K562 (cell line): Measurements from ENCODE around the gene MDK. TPM values are rescaled to one million over a fixed set of nuclear protein-coding genes. Genes with fewer than 3 reads are reported as not detected.

ENCODE experiments used
- ATAC-seq: fragments of 200-7000 bp; cut with Tn5 transposase; 3 replicates; pipeline ENCODE4 v1.9.1; 2020; ENCODE audit warnings: moderate library complexity
- BruUV-seq: library from RNA; stranded (reverse); fragments of 400-500 nt; replicated peaks from 2 replicates; lab custom pipeline; 2021; lab: Mats Ljungman, UMichigan
- CTCF ChIA-PET: fragments of 300-600 bp; formaldehyde crosslinking; extraction: SDS; loops from one replicate; lab custom pipeline; 2021; ENCODE audit warnings: low intra/inter-chr PET ratio; lab: Yijun Ruan, JAX
- POLR2A ChIA-PET: fragments of 300-600, 350-650 bp; sonication (Branson Sonifier 250); formaldehyde crosslinking; extraction: SDS; loops from one replicate; lab custom pipeline; 2021; ENCODE audit warnings: antibody characterized with exemption, inconsistent platforms; lab: Yijun Ruan, JAX
- DNase-seq, 4 experiments: peaks; one replicate each; pipeline versions ENCODE4 v3.0.0 to v3.0.0-alpha.2; 2011 to 2018; ENCODE audit warnings: low spot score in 3 of 4, mixed read lengths in 3 of 4; ENCODE audit errors: extremely low read depth in 1 of 4
- FAIRE-seq: peaks from 2 replicates; lab custom pipeline; 2011; peaks lifted over from hg19 to GRCh38; lab: Jason Lieb, UNC
- H2AFZ ChIP-seq: 2 replicates; pipeline ENCODE4 v1.6.0; 2011; ENCODE audit warnings: low read depth, low read length, control low read depth, inconsistent platforms
- H3K27ac ChIP-seq: fragments of 200-600 bp; 3 replicates; pipeline ENCODE4 v1.8.0; 2011; ENCODE audit warnings: low read depth, mild to moderate bottlenecking, control low read depth, inconsistent platforms, low read length, moderate library complexity, mixed read lengths; ENCODE audit errors: extremely low read depth
- H3K27me3 ChIP-seq, 2 experiments: fragments of 300-600 bp in 1 of 2; 2 replicates in 1 of 2; 3 replicates in 1 of 2; pipeline versions ENCODE4 v1.6.0 to v1.8.0; 2011; ENCODE audit warnings: inconsistent platforms in 2 of 2, low read length in 2 of 2, mild to moderate bottlenecking in 1 of 2, mixed read lengths in 1 of 2, moderate library complexity in 1 of 2; ENCODE audit not compliant: control insufficient read depth in 2 of 2, insufficient read depth in 2 of 2
- H3K36me3 ChIP-seq: fragments of 300-600 bp; 3 replicates; pipeline ENCODE4 v1.8.0; 2011; ENCODE audit warnings: mild to moderate bottlenecking, low read length, inconsistent platforms; ENCODE audit not compliant: control insufficient read depth, insufficient read depth
- H3K4me1 ChIP-seq, 2 experiments: fragments of 200-600 bp in 1 of 2; replicated peaks in 1 of 2; 2 replicates in 1 of 2; 3 replicates in 1 of 2; pipeline versions ENCODE4 v1.5.1 to v1.8.0; 2011; ENCODE audit warnings: inconsistent platforms in 2 of 2, low read length in 2 of 2, mild to moderate bottlenecking in 1 of 2, mixed read lengths in 1 of 2, moderate library complexity in 1 of 2; ENCODE audit not compliant: control insufficient read depth in 2 of 2, insufficient read depth in 2 of 2
- H3K4me2 ChIP-seq: 2 replicates; pipeline ENCODE4 v1.6.1; 2011; ENCODE audit warnings: low read length, control low read depth, inconsistent platforms, mixed read lengths; ENCODE audit not compliant: insufficient read depth
- H3K4me3 ChIP-seq: fragments of 200-600 bp; sonication (generic), shearing (Covaris generic); 2 replicates; pipeline ENCODE4 v1.5.1; 2016; ENCODE audit warnings: control low read depth, inconsistent platforms
- H3K79me2 ChIP-seq: fragments of 200-600 bp; 3 replicates; pipeline ENCODE4 v1.8.0; 2011; ENCODE audit warnings: low read length, inconsistent platforms; ENCODE audit not compliant: control insufficient read depth, insufficient read depth
- H3K9ac ChIP-seq, 2 experiments: 2 replicates each; pipeline versions ENCODE4 v1.6.0 to v1.6.1; 2011; ENCODE audit warnings: low read depth in 2 of 2, low read length in 2 of 2, control low read depth in 1 of 2, inconsistent platforms in 1 of 2, mild to moderate bottlenecking in 1 of 2, mixed read lengths in 1 of 2; ENCODE audit not compliant: insufficient read depth in 1 of 2
- H3K9me1 ChIP-seq: one replicate; pipeline ENCODE4 v1.6.0; 2011; ENCODE audit warnings: inconsistent platforms, mild to moderate bottlenecking, low read length, moderate library complexity; ENCODE audit not compliant: control insufficient read depth, insufficient read depth
- H3K9me3 ChIP-seq: replicated peaks from 2 replicates; pipeline ENCODE4 v1.5.1; 2011; ENCODE audit warnings: low read depth, low read length, inconsistent platforms; ENCODE audit not compliant: control insufficient read depth, insufficient read depth
- H4K20me1 ChIP-seq: replicated peaks from 2 replicates; pipeline ENCODE4 v1.6.1; 2011; ENCODE audit warnings: low read length, inconsistent platforms, mixed read lengths; ENCODE audit not compliant: control insufficient read depth, insufficient read depth
- ARID3B ChIP-seq: fragments of 250-450 bp; sonication (Bioruptor Pico); IDR thresholded peaks from 2 replicates; pipeline ENCODE4 v1.4.0; 2020; ENCODE audit warnings: borderline replicate concordance
- CREBBP ChIP-seq: IDR thresholded peaks from one replicate; pipeline ENCODE4 v1.6.1; 2012; ENCODE audit warnings: low read depth, mild to moderate bottlenecking, control low read depth, inconsistent platforms, low read length
- E2F4 ChIP-seq: sonication (generic); formaldehyde crosslinking; IDR thresholded peaks from 2 replicates; pipeline ENCODE4 v1.8.0; 2022; ENCODE audit warnings: mild to moderate bottlenecking, low read depth, missing genetic modification reagents
- ELK3 ChIP-seq: fragments of 450-650 bp; formaldehyde crosslinking; IDR thresholded peaks from 2 replicates; pipeline ENCODE4 v1.4.0; 2020; ENCODE audit warnings: mild to moderate bottlenecking
- EZH2 ChIP-seq: IDR thresholded peaks from 2 replicates; pipeline ENCODE4 v1.6.1; 2012; ENCODE audit warnings: low read depth, mild to moderate bottlenecking, inconsistent platforms, low read length, borderline replicate concordance
- GTF3C2 ChIP-seq: IDR thresholded peaks from 3 replicates; pipeline ENCODE4 v1.6.1; 2011; ENCODE audit warnings: borderline replicate concordance, mild to moderate bottlenecking, moderate library complexity; ENCODE audit not compliant: insufficient read length; ENCODE audit errors: extremely low read depth
- MLX ChIP-seq, 2 experiments: fragments of 450-650 bp in 1 of 2; sonication (generic) in 1 of 2; formaldehyde crosslinking; conservative IDR thresholded peaks; 2 replicates each; pipeline versions ENCODE4 v1.4.0 to v1.8.1; 2020 to 2022; ENCODE audit warnings: mild to moderate bottlenecking in 1 of 2, missing genetic modification reagents in 1 of 2
- PHF21A ChIP-seq: fragments of 450-650 bp; IDR thresholded peaks from 2 replicates; pipeline ENCODE4 v1.6.1; 2017; ENCODE audit warnings: low read depth, borderline replicate concordance
- POLR2G ChIP-seq: fragments of 200-400 bp; formaldehyde crosslinking; IDR thresholded peaks from 2 replicates; pipeline ENCODE4 v1.6.1; 2017; ENCODE audit warnings: low read depth, mild to moderate bottlenecking, antibody characterized with exemption, low read length, moderate library complexity
- SETDB1 ChIP-seq: IDR thresholded peaks from one replicate; pipeline ENCODE4 v1.6.1; 2012; ENCODE audit warnings: low read length, control low read depth, inconsistent platforms
- TOE1 ChIP-seq, 2 experiments: fragments of 450-650 bp in 1 of 2; sonication (generic) in 1 of 2; formaldehyde crosslinking in 1 of 2; IDR thresholded peaks; 2 replicates each; pipeline versions ENCODE4 v1.7.1 to v1.8.0; 2016 to 2022; ENCODE audit warnings: borderline replicate concordance in 2 of 2, mild to moderate bottlenecking in 2 of 2, antibody characterized with exemption in 1 of 2, inconsistent platforms in 1 of 2, low read depth in 1 of 2, missing genetic modification reagents in 1 of 2, moderate library complexity in 1 of 2
- XRCC4 ChIP-seq: IDR thresholded peaks from one replicate; pipeline ENCODE4 v1.6.1; 2011; ENCODE audit not compliant: insufficient read depth, insufficient read length; ENCODE audit errors: extremely low read depth
- ZNF551 ChIP-seq: fragments of 250-450 bp; sonication (Bioruptor Pico); IDR thresholded peaks from 2 replicates; pipeline ENCODE4 v1.5.0; 2021; ENCODE audit warnings: mild to moderate bottlenecking, moderate library complexity
- WGBS: fragments of 100-300 bp; shearing (Covaris generic); methylation state at CpG from one replicate; pipeline ENCODE4 v1.1.6; 2016; ENCODE audit warnings: low coverage, mixed read lengths; ENCODE audit not compliant: insufficient coverage; ENCODE audit errors: missing lambda C conversion rate; 5-methylcytosine and 5-hydroxymethylcytosine counted together
- in situ Hi-C: fragments of 300-500 bp; cut with MboI; formaldehyde crosslinking; loops from 4 replicates; pipeline ENCODE4 v1.15.0; 2018; ENCODE audit warnings: inconsistent platforms, mixed read lengths
- intact Hi-C: fragments of 100-400 bp; cut with micrococcal nuclease; formaldehyde crosslinking; loops from 2 replicates; pipeline ENCODE4 v1.14.2; 2022
- polyA plus RNA-seq, 8 experiments: library from polyadenylated mRNA; depleted of rRNA in 4 of 8; stranded (reverse) in 5 of 8; unstranded in 3 of 8; fragments of >200 nt; fragmentation: Nextera tagmentation in 2 of 8; fragmentation: Illumina TruSeq in 1 of 8; extraction: Ambion mirVana in 2 of 8; extraction: Trizol in 1 of 8; gene quantifications; 2 replicates each; pipeline versions ENCODE4 v1.2.1 to v1.2.3, GENCODE V29; 2011 to 2014; ENCODE audit warnings: inconsistent platforms in 1 of 8, missing spikeins in 1 of 8
- total RNA-seq, 7 experiments: library from RNA; depleted of rRNA in 6 of 7; stranded (reverse); fragments of >200 nt in 6 of 7; fragmentation: Illumina TruSeq in 2 of 7; extraction: Trizol in 2 of 7; gene quantifications; 2 replicates each; pipeline versions ENCODE4 v1.2.1 to v1.2.3, GENCODE V29; 2011 to 2021; ENCODE audit warnings: low replicate concordance in 1 of 7

MDK gene
- total and polyA plus RNA-seq, 9 of the 15 experiments (the other 6 are each of a cell fraction or from before 2014, with no cell fraction given), result 20.7 to 700 (median 350) TPM

GRCh38 chr11:46363455-46364005 is 17.9 kb upstream of the MDK start:
- H2AFZ ChIP-seq, result no peak overlapping the region
- ChIA-PET POLR2A (interaction anchor here (0.6 to 2.0 kb wide), 3 partner anchors 11 to 163 kb away, joined by 3 to 7 read pairs (median 4); no protein-coding TSS in a partner anchor), CTCF (no interaction called here)
- WGBS, result 82% methylated on average over 21 of the region's 21 CpGs
- BruUV-seq, result no TSS peak
- H3K9me1 ChIP-seq, result peaks cover 3% of the 10 kb centered on the region
- peaks cover 41% of the 10 kb centered on the region; the same call in 2 of the 3 replicates for H3K36me3 ChIP-seq
- H3K4me1 ChIP-seq, result peaks cover 29 to 61% of the 10 kb centered on the region in 2 experiments
- H3K4me2 ChIP-seq, result no peak overlapping the region
- H3K9me3 ChIP-seq, result no peaks in the 10 kb centered on the region
- intact Hi-C loops, result no loop called here
- in situ Hi-C loops, result no loop called here
- no peaks in the 10 kb centered on the region for H3K27me3 ChIP-seq
- DNase-seq (no peak), ATAC-seq (no peak), FAIRE-seq (no peak)
- H4K20me1 ChIP-seq, result no peaks in the 10 kb centered on the region; the same call in 1 of the 2 replicates
- H3K79me2 ChIP-seq, result peaks cover 42% of the 10 kb centered on the region
- peak overlapping the region; percentile 63; the same call in 1 of the 3 replicates for H3K27ac ChIP-seq
- no peak overlapping the region for H3K4me3 ChIP-seq
- peak overlapping the region in 1 of 2 experiments; percentile 36; a peak in 2 of 4 replicates for H3K9ac ChIP-seq
- peak; percentile 13; the same call in 1 of the 2 replicates for TF ChIP-seq POLR2G
- no peak for TF ChIP-seq PHF21A
- TF ChIP-seq ARID3B (CRISPR knock-in tag), result no peak
- TF ChIP-seq SETDB1, result no peak
- no peak for TF ChIP-seq EZH2
- no peak for TF ChIP-seq ZNF551
- no peak for TF ChIP-seq MLX (CRISPR knock-in tag; conservative IDR thresholded peaks at IDR 0.05)
- TF ChIP-seq GTF3C2, result no peak
- no peak for TF ChIP-seq CREBBP
- no peak for TF ChIP-seq E2F4
- TF ChIP-seq TOE1 (IDR thresholded peaks at IDR 0.05; ENCODE audit: borderline replicate concordance), result no peak
- TF ChIP-seq TOE1 (CRISPR knock-in tag; IDR thresholded peaks at IDR 0.05; ENCODE audit: borderline replicate concordance, low read depth), result no peak
- no peak for TF ChIP-seq XRCC4
- TF ChIP-seq ELK3 (CRISPR knock-in tag), result no peak
